ENCODE results near the gene ACAP3.

Gene ACAP3

DNA sequence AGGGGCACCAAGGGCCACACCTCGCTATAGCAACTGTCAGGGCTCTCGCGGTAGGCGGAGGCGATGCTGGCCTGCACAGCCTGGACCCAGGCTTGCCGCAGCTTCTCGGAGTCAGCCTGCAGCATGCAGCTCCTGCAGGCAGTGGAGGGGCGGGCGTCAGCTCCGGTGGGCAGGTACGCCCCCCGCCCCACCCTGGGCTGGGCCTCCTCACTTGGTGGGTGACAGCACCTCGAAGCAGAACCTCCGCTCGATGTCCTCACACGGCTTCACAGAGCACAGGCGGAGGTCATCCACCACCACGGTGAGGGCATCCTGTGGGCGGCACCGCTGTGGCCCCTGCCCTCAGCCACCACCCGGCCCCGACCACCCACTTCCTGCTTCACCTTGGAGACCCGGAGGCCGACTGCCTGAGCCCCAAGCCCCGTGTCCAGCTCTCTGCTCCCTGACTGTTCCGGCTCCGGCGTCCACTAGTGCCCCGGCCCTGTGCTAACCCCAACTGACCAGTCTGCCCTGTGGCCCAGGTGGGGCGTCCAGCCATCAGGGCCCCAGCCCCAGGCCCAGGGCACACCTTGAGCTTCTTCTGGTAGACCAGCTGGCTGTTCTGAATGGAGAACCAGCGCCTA lies 9.8 kb downstream of the ACAP3 start:
- H3K4me3 ChIP-seq (ENCODE audit: low read length): no peak overlapping the region
- no peaks in the 10 kb centered on the region for H3K9me3 ChIP-seq (ENCODE audit: insufficient read depth, low read length)
- H3K4me1 ChIP-seq (ENCODE audit: low read length): no peaks in the 10 kb centered on the region
- no peaks in the 10 kb centered on the region for H3K79me2 ChIP-seq (ENCODE audit: low read length)
- TF ChIP-seq EZH2phosphoT487 (IDR thresholded peaks at IDR 0.05; ENCODE audit: low read depth): no peak
- TF ChIP-seq CTCF (IDR thresholded peaks at IDR 0.05; ENCODE audit: low read depth, low read length): no peak
- no peaks in the 10 kb centered on the region for H3K36me3 ChIP-seq (replicated peaks; ENCODE audit: low read depth, low read length)
- H3K27ac ChIP-seq (ENCODE audit: low read length): no peak overlapping the region
- H3K27me3 ChIP-seq (ENCODE audit: low read depth, low read length): no peaks in the 10 kb centered on the region
- 0 out of 2 replicates have a peak, but pooled peaks cover 3% of the 10 kb centered on the region for H4K20me1 ChIP-seq (ENCODE audit: insufficient read depth, low read length)
- no peak overlapping the region for H3K4me2 ChIP-seq (ENCODE audit: low read length)
- no peak overlapping the region for H3K9ac ChIP-seq (ENCODE audit: low read length)
- no peak overlapping the region for H2AFZ ChIP-seq (ENCODE audit: low read depth, low read length)

GRCh38 chr1:1296070-1297061 lies 11.4 kb downstream of the ACAP3 start:
- H4K20me1 ChIP-seq (ENCODE audit: insufficient read depth, low read length): no peaks in the 10 kb centered on the region

DNA sequence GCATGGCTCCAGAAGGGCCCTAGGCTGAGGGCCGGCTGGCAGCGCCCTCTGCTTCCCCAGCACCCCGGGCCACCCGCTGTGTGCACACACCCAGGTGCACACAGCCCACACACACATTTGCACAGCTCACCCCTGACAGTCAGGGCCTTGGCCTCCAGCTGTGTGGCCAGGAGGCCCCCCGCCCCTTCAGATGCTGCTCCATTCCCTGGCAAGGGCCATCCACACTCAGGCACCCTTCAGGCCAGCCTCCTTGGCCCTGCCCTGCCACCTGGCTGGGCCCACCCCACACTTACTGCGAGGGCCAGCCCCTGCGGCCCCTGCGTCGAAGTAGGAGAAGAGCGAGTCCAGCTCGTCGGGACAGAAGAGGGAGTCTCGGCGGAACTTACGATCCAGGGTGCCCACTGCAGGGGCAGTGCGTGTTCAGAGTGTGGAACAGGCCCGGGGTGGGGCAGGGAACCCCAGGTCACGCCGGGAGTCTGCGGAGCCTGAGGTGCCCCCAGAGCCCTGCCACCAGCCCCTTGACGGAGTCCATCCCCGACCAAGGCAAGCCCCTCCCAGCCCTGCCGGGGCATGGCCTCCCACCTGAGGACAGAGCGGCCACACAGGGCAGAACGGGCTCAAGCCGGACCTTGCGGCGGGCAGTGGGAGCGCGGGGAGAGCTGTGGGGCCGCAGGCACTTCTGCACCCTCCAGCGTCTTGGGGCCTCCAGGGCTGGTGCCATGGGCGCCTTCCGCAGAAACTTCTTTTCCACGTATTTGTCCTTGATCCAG lies 12.4 kb downstream of the ACAP3 start:
- no peak for TF ChIP-seq CTCF (IDR thresholded peaks at IDR 0.05; ENCODE audit: low read depth, low read length)
- TF ChIP-seq EZH2phosphoT487 (IDR thresholded peaks at IDR 0.05; ENCODE audit: low read depth): no peak
- H4K20me1 ChIP-seq (ENCODE audit: insufficient read depth, low read length): no peaks in the 10 kb centered on the region

More at GRCh38 chr1:1296070-1297061, 11.4 kb downstream of the ACAP3 start:
- Histone ChIP-seq H3K4me1 (ENCODE audit: low read length) (no peaks in the 10 kb centered on the region), H3K79me2 (ENCODE audit: low read length) (no peaks in the 10 kb centered on the region), H3K4me2 (ENCODE audit: low read length) (no peak overlapping the region), H3K9me3 (ENCODE audit: insufficient read depth, low read length) (no peaks in the 10 kb centered on the region), H3K27me3 (ENCODE audit: low read depth, low read length) (no peaks in the 10 kb centered on the region), H3K36me3 (replicated peaks; ENCODE audit: low read depth, low read length) (no peaks in the 10 kb centered on the region), H2AFZ (ENCODE audit: low read depth, low read length) (no peak overlapping the region), H3K27ac (ENCODE audit: low read length) (no peak overlapping the region), H3K9ac (ENCODE audit: low read length) (no peak overlapping the region), H3K4me3 (ENCODE audit: low read length) (no peak overlapping the region)
- TF ChIP-seq CTCF (IDR thresholded peaks at IDR 0.05; ENCODE audit: low read depth, low read length) (no peak), EZH2phosphoT487 (IDR thresholded peaks at IDR 0.05; ENCODE audit: low read depth) (no peak)

More for the DNA sequence above, 12.4 kb downstream of the ACAP3 start:
- H3K27me3 ChIP-seq (ENCODE audit: low read depth, low read length): no peaks in the 10 kb centered on the region
- H3K4me1 ChIP-seq (ENCODE audit: low read length): no peaks in the 10 kb centered on the region
- no peak overlapping the region for H3K27ac ChIP-seq (ENCODE audit: low read length)
- H3K9ac ChIP-seq (ENCODE audit: low read length): no peak overlapping the region
- H3K9me3 ChIP-seq (ENCODE audit: insufficient read depth, low read length): no peaks in the 10 kb centered on the region
- no peaks in the 10 kb centered on the region for H3K79me2 ChIP-seq (ENCODE audit: low read length)
- H3K4me2 ChIP-seq (ENCODE audit: low read length): no peak overlapping the region
- H2AFZ ChIP-seq (ENCODE audit: low read depth, low read length): no peak overlapping the region
- no peaks in the 10 kb centered on the region for H3K36me3 ChIP-seq (replicated peaks; ENCODE audit: low read depth, low read length)
- H3K4me3 ChIP-seq (ENCODE audit: low read length): no peak overlapping the region

Data from OCI-LY3 (cell line).